GM11168 (cell line): ENCODE results near the gene TMEM132C.

ENCODE experiments used
- in situ Hi-C: fragments of 300-500 bp; cut with MboI; formaldehyde crosslinking; loops from one replicate; pipeline ENCODE4 v1.12.0; 2022; ENCODE audit warnings: low sequenced_read_pairs; ENCODE audit not compliant: unreplicated experiment

Gene TMEM132C

DNA sequence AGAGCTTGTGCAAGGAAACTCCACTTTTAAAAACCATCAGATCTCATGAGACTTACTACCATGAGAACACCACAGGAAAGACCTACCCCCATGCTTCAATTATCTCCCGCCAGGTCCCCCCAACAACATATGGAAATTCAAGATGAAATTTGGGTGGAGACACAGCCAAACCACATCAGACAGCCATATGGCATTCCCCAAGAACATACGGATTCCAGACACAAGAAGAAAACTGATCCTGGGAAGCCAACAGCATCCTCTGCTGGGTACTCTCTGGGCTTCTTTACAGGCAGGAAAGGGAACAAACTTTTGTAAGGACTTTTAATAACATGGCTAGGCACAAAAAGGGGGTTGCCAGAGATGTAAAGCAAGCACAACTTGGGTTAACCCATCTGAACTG lies 127.2 kb downstream of the TMEM132C start:
- in situ Hi-C loops: no loop called here

DNA sequence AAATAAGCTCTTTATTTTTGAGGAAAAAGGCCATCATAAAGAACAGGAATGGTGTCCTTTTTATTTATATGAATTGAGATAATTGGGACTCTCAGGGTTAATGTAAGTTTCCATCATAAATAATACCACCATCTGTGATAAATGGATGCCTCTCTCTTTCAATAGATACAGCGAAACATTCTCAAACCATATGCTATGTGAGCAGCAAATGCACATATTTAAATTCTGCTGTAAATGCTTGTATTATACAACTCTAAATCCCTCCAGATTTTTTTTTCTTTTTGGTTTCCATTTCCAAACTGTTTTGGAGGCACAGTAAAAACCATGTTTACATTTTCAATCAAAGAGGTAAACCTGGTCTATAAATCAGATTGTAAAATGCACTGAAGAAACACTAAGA lies 132.3 kb downstream of the TMEM132C start:
- in situ Hi-C loops: no loop called here

DNA sequence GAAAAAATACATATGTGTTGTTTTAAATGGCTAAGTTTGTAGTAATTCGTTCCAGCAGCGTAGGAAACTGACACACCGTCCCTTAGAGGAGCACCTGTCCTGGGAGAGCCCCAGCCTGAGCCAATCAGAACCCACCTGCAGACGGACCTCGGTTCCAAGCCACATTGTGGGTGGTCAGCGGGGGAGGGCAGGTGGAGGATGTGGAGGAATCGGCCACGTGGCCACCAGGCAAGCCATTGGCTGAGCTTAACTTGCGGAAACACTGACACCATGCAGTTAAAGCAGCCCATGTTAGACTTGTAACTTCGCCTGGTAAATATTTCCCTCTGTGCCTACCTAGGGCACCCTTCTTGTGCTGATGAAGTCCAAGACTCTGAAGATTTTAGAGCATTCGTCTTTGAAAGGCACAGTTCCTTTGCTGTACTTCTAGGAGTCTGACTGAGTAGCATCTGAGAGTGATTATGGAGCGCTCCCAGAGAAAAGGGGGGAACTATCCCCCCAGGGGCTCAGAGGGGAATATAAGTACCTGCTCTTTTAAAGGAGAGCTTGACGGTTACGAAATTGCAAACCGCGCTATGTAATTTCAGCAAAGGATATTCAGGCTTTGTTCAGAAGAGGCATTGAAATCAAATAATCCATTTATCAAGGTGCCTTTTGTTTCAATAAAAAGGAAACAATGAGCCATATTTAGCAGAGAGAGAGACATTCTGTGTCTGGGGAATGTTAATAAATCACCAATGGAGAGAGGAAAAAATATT lies 135.7 kb downstream of the TMEM132C start:
- in situ Hi-C loops: no loop called here

DNA sequence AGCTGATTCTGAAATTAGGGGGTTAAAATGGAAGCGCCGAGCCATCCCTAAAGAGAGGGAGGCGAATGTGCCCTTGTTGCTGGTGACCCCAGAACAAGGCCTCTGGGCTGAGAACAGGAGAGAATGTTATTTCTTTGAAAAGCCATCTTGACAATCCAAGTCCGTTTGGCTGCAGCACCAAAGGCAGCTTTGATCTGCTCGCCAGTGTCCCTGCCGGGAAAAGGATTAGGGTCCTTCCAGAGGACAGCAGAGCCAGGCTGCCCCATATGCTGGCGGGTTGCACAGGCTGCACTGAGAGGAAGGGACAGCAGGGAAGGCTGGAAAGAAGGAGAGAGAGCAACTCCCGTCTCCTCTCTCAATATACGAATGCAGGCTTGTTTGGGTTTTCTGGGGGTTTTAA lies 141.7 kb downstream of the TMEM132C start:
- in situ Hi-C loops: no loop called here

DNA sequence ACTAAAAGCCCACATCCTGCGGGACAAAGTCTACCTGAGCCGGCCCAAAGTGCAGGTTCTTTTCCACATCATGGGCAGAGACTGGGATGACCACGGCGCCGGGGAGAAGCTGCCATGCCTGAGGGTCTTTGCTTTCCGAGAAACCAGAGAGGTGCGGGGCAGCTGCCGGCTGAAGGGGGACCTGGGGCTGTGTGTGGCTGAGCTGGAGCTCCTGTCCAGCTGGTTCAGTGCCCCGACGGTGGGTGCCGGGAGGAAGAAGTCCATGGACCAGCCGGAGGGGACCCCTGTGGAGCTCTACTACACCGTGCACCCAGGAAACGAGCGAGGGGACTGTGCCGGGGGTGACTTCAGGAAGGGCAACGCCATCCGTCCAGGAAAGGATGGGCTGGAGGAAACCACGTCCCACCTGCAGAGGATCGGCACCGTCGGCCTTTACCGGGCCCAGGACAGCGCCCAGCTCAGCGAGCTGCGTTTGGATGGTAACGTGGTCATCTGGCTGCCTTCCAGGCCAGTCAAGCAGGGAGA lies 148.1 kb downstream of the TMEM132C start:
- in situ Hi-C loops: no loop called here

DNA sequence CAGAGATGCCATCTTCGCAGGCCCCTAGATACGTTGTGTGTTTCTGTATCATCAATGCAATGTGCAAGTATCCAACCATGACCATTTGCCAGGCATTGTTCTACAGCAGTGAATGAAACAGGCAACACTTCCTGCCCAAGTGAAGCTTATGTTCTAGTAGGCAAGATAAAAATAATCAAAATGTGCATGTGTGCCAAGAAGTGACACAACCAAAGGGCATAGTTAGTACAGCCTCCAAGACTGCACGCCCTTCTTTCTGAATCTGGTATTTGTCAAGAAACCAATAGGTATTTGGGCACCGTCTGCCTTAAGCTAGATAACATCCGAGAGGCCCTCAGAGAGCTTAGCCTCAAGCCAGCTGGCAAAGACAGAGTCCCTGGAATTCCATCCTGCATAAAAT lies 152.0 kb downstream of the TMEM132C start:
- in situ Hi-C loops: no loop called here

GRCh38 chr12:128420163-128420562 lies 153.2 kb downstream of the TMEM132C start:
- in situ Hi-C loops: no loop called here

DNA sequence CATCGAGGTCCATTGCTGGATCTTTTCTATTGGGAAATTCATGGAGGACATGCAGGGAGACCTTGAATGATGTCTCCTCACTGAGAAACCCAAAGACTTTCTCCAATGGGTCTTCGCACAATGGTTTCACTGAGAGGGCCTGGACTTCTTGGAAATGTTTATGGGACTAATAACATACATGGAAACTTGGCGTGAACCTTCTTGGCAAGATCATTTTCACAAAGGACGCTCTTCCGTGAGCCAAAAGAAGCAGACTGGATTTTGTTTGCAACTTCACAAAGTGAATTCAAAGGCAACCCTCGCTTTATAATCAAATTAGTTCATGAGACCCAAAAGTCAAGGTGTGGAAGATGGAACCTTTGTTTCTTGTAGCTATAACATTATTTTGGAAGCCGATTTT lies 154.4 kb downstream of the TMEM132C start:
- in situ Hi-C loops: no loop called here

- in situ Hi-C loops: no loop called here
Observed at GRCh38 chr12:128423205-128423604, 156.2 kb downstream of the TMEM132C start.

DNA sequence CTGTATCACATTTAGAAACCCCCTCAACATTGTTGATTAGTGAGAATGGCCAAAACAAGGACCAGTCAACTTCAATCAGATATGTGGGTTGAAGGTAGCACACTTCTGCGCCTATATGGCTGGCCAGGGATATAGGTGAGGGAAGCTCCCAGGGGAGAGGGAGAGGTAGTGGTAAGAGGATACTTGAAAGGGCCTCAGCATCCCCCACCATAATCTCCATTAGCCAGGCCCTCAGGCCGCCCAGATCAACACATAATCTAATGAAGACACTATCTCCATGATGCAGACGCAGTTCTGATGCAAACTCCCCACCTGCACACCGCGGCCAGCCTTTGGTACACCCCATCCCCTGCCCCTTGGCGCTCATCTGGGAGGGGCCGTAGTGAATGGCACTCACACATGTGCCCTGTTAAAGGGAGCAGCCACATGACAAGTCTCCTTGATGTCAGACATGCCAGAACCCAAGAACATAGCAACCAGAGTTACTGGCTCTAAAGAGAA lies 158.0 kb downstream of the TMEM132C start:
- in situ Hi-C loops: no loop called here

- in situ Hi-C loops: no loop called here
Observed at GRCh38 chr12:128425666-128426331, 158.8 kb downstream of the TMEM132C start.

- in situ Hi-C loops: no loop called here
Observed at GRCh38 chr12:128426511-128426910, 159.5 kb downstream of the TMEM132C start.

GRCh38 chr12:128439796-128440195 lies 172.8 kb downstream of the TMEM132C start:
- in situ Hi-C loops: no loop called here

GRCh38 chr12:128442096-128442495 lies 175.1 kb downstream of the TMEM132C start:
- in situ Hi-C loops: no loop called here

- in situ Hi-C loops: no loop called here
Observed at GRCh38 chr12:128444598-128444997, 177.6 kb downstream of the TMEM132C start.

DNA sequence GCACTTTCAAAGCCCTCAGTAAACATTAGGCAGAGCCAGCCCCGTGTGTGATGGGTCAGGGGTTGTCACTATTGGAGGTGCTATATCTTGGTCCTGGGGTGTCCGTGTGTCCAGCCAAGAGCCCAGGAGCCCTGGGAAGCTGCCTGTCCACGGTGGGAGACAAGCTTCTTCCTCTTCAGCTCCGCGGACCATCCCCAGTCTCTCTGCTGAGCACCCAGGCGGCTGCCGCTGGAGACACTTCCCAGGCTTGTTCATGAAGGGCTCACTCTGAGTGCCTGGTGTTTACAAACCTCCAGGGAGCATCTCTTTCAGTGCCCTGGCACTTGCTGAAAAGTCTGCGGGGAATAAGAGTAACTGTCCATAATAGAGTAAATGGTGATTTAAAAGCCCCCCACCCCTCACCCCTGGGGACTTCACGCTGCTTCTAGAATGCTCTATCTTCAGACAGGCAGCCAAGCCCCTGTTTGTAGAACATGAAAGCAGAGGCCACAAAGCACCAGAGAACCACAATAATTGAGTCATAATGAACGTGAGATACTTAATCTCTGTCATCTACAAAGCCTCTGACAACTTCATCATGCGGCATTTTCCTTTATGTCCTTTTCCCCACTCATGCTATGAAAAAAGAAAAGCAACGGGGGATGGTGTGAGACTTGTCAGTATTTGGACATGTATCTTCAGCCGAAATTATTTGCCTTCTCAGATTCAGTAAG lies 178.6 kb downstream of the TMEM132C start:
- in situ Hi-C loops: no loop called here

- in situ Hi-C loops: no loop called here
Observed at GRCh38 chr12:128449146-128449894, 182.3 kb downstream of the TMEM132C start.

DNA sequence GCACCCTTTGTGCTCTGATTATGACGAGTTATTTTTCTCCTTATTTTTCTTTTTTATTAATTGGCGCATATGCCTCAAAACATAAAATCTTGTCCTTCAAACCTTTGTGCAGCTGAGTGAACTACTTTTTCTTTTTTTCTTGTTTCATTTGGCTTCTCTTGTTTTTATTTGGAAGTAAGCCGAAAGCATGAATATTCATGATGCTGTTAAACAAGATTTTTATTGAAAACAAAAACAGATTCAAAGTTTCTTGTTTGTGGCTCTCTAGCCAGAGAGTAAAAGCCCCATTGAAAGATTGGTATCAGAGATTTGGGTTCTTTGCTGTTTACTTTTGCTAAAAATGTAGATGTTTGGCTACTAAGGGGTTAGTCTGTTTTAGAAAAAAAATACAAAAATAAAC lies 183.8 kb downstream of the TMEM132C start:
- in situ Hi-C loops: no loop called here

DNA sequence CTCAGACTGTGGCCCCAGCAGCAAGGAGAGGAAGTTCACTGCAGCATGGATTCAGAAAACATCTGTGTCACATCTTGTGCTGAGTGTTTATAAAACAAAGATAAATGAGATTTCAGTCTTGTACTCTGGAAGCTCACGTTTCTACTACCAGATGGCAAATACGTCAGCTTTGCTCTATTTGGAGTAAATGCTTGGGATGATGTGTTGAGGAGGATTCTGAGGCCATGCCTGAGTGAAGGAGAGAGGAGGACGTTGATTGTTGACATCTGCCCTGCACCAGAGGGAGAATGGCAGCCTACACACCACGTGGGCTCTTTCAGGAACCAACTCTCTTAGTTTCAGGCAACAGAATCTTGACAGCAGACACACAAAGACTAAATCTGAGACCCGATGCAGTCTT lies 188.9 kb downstream of the TMEM132C start:
- in situ Hi-C loops: no loop called here

DNA sequence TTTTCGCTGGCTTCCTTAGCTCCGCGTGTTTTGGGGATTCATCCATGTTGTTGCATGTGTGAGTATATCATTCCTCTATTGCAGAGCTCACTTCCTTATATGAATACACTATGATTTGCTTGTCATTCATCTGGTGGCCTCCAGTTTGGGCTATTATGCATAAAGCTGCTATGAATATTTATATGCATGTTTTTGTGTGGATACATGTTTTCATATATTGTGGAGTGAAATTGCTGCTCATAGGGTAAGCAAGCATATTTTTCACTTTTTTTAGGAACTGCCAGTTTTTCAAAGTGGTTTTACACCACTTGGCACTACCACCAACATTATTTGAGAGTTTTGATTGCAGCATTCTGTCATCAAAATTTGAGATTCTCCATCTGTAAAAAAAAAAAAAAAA lies 190.0 kb downstream of the TMEM132C start:
- in situ Hi-C loops: no loop called here
